Astrocyte (in vitro differentiated cells and primary cell): ENCODE measurements around the gene WNT7A. TPM values are rescaled to one million over a fixed set of nuclear protein-coding genes. Genes with fewer than 3 reads are reported as not detected.

ENCODE experiments used
- DNase-seq: peaks from one replicate; pipeline ENCODE4 v3.0.0-alpha.2; 2010; ENCODE audit warnings: low read depth
- FAIRE-seq: peaks from 2 replicates; lab custom pipeline; 2011; peaks lifted over from hg19 to GRCh38; lab: Jason Lieb, UNC
- H2AFZ ChIP-seq: 2 replicates; pipeline ENCODE4 v1.6.0; 2012; ENCODE audit warnings: low read depth, low read length, inconsistent platforms
- H3K27ac ChIP-seq: 2 replicates; pipeline ENCODE4 v1.5.1; 2011; ENCODE audit warnings: low read depth, low read length, inconsistent platforms
- H3K27me3 ChIP-seq: 2 replicates; pipeline ENCODE4 v1.6.0; 2011; ENCODE audit warnings: low read length, inconsistent platforms; ENCODE audit not compliant: insufficient read depth
- H3K36me3 ChIP-seq: 2 replicates; pipeline ENCODE4 v1.5.1; 2011; ENCODE audit warnings: low read length, inconsistent platforms; ENCODE audit not compliant: insufficient read depth
- H3K4me1 ChIP-seq: 2 replicates; pipeline ENCODE4 v1.5.1; 2011; ENCODE audit warnings: low read length, inconsistent platforms; ENCODE audit not compliant: insufficient read depth
- H3K4me2 ChIP-seq: 2 replicates; pipeline ENCODE4 v1.6.0; 2012; ENCODE audit warnings: low read length, inconsistent platforms
- H3K4me3 ChIP-seq: 2 replicates; pipeline ENCODE4 v1.5.1; 2011; ENCODE audit warnings: low read depth, mild to moderate bottlenecking, low read length, inconsistent platforms; ENCODE audit not compliant: insufficient read depth
- H3K79me2 ChIP-seq: 2 replicates; pipeline ENCODE4 v1.6.0; 2012; ENCODE audit warnings: mild to moderate bottlenecking, low read length, inconsistent platforms; ENCODE audit not compliant: insufficient read depth
- H3K9ac ChIP-seq: 2 replicates; pipeline ENCODE4 v1.6.0; 2012; ENCODE audit warnings: mild to moderate bottlenecking, low read length, inconsistent platforms
- H3K9me3 ChIP-seq: 2 replicates; pipeline ENCODE4 v1.5.1; 2012; ENCODE audit warnings: low read depth, mild to moderate bottlenecking, low read length, inconsistent platforms; ENCODE audit not compliant: insufficient read depth
- H4K20me1 ChIP-seq: 2 replicates; pipeline ENCODE4 v1.6.0; 2012; ENCODE audit warnings: low read length, inconsistent platforms; ENCODE audit not compliant: insufficient read depth
- H3K27ac Mint-ChIP-seq: one replicate; pipeline ENCODE4 v1.8.0; 2021; ENCODE audit warnings: mild to moderate bottlenecking, mixed read lengths; ENCODE audit not compliant: unreplicated experiment
- H3K27me3 Mint-ChIP-seq: one replicate; pipeline ENCODE4 v1.8.0; 2021; ENCODE audit warnings: low read depth, mixed read lengths; ENCODE audit not compliant: unreplicated experiment
- H3K36me3 Mint-ChIP-seq: one replicate; pipeline ENCODE4 v1.8.0; 2021; ENCODE audit warnings: low read depth, mixed read lengths; ENCODE audit not compliant: unreplicated experiment
- H3K4me1 Mint-ChIP-seq: one replicate; pipeline ENCODE4 v1.8.0; 2021; ENCODE audit warnings: low read depth, mixed read lengths; ENCODE audit not compliant: unreplicated experiment
- H3K4me3 Mint-ChIP-seq: one replicate; pipeline ENCODE4 v1.8.0; 2021; ENCODE audit warnings: mild to moderate bottlenecking, moderate library complexity, mixed read lengths; ENCODE audit not compliant: unreplicated experiment
- H3K9me3 Mint-ChIP-seq: one replicate; pipeline ENCODE4 v1.8.0; 2021; ENCODE audit warnings: mild to moderate bottlenecking, mixed read lengths; ENCODE audit not compliant: unreplicated experiment
- EZH2 ChIP-seq: IDR thresholded peaks from 2 replicates; pipeline ENCODE4 v1.6.1; 2012; ENCODE audit warnings: mild to moderate bottlenecking, low read length, inconsistent platforms; ENCODE audit not compliant: insufficient read depth
- total RNA-seq: library from RNA; stranded (reverse); gene quantifications from 2 replicates; pipeline ENCODE4 v1.2.1, GENCODE V29; 2021
- TF ChIP-seq, protein P1 (sequence below): IDR thresholded peaks from 2 replicates; pipeline ENCODE4 v1.5.1; 2011; ENCODE audit warnings: low read depth, mild to moderate bottlenecking, inconsistent platforms, low read length, moderate library complexity; ENCODE audit not compliant: insufficient read depth

The WNT7A gene
- total RNA-seq, 1 donor from 2014 or later = 1.7 TPM

DNA sequence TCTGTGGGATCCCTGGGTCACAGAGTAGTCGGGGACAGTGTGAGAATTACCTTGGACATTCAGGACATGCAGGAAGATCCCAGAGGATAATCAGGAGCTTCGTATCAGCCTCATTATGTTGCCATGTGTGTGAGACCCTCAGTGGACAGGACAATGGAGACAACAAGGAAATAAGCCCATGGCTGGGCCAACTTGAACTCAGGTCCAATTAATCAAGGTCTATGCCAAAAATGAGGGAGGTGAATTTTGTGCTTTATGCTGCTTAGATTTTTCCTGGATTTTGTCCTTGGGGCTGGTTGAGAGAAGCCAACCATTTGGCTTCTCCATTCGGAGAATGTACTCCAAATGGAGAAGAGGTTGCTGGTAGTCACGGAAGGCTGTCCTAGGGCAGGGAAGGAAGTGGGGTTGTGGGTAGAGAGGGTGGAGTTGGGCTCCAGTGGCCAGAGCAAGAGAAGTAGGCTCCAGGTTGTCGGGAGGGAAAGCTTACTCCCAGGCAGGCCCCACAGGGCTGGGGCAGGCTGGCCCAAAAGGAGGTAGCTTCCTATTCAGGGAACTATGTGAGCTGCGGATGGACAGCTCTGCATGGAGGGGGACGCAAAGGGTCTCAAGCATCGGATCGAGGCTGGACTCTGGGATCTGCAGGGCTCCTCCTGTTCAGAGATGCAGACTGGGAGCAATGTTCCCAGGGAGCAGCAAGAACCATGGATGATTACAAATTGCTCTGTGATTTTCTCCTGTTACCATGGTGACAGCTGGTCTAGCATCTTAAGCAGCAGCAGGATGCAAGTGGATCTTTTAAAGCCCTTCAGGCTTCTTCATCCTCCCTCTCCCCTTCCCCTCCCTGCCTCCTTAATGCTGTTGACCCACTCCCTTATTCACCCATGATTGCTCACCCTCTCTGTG is 91.1 kb downstream of the WNT7A start:
- H3K4me2 ChIP-seq = no peak overlapping the region
- H3K9me3 ChIP-seq = no peaks in the 10 kb centered on the region
- no peaks in the 10 kb centered on the region for H3K4me1 ChIP-seq
- no peak overlapping the region for H3K4me3 ChIP-seq
- no peak overlapping the region for H2AFZ ChIP-seq
- Mint-ChIP-seq H3K9me3 (peaks cover 3% of the 10 kb centered on the region), H3K4me1 (no peaks in the 10 kb centered on the region), H3K36me3 (no peaks in the 10 kb centered on the region), H3K27ac (no peak overlapping the region), H3K27me3 (peaks cover 42% of the 10 kb centered on the region), H3K4me3 (no peak overlapping the region)
- H3K79me2 ChIP-seq = no peaks in the 10 kb centered on the region
- TF ChIP-seq, protein P1, sequence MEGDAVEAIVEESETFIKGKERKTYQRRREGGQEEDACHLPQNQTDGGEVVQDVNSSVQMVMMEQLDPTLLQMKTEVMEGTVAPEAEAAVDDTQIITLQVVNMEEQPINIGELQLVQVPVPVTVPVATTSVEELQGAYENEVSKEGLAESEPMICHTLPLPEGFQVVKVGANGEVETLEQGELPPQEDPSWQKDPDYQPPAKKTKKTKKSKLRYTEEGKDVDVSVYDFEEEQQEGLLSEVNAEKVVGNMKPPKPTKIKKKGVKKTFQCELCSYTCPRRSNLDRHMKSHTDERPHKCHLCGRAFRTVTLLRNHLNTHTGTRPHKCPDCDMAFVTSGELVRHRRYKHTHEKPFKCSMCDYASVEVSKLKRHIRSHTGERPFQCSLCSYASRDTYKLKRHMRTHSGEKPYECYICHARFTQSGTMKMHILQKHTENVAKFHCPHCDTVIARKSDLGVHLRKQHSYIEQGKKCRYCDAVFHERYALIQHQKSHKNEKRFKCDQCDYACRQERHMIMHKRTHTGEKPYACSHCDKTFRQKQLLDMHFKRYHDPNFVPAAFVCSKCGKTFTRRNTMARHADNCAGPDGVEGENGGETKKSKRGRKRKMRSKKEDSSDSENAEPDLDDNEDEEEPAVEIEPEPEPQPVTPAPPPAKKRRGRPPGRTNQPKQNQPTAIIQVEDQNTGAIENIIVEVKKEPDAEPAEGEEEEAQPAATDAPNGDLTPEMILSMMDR = no peak
- no peak for TF ChIP-seq EZH2
- FAIRE-seq (no peak), DNase-seq (no peak)
- H3K9ac ChIP-seq = no peak overlapping the region
- no peak overlapping the region for H3K27ac ChIP-seq
- no peaks in the 10 kb centered on the region for H3K36me3 ChIP-seq
- peaks cover 3% of the 10 kb centered on the region for H3K27me3 ChIP-seq
- no peaks in the 10 kb centered on the region for H4K20me1 ChIP-seq

DNA sequence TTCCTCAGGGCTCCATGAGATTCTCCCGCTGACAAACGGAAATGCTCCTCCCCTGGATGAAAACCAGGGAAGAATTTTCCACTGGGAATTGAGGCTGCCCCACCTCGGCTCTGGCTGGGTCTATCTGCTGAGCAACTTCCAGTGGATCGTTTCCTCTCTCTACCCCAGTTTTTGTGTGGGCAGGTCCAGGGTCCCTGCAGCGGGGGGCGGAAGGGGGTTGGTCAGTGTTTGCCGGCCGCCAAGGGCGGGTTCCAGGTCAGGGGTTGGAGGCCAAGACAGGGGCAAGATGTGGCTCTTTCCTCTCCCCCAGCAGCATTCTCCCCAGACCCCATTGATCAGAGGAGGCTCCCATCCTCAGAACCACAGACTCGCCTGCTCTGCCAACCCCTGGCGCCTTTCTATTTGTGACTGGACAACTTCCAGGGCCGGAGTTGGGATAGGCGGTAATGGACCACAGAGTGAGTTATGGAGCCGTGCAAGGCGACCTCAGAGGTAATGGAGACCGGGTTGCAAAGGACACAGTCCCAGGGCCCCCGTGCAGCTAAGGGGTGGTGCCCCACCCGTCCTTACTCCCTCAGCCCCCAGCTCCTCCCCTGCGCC is 92.2 kb downstream of the WNT7A start:
- FAIRE-seq = no peak
- H3K27ac ChIP-seq = no peak overlapping the region
- no peak overlapping the region for H3K4me3 Mint-ChIP-seq
- no peaks in the 10 kb centered on the region for H3K79me2 ChIP-seq
- no peak overlapping the region for H3K9ac ChIP-seq
- H3K36me3 ChIP-seq = no peaks in the 10 kb centered on the region
- H3K4me1 Mint-ChIP-seq = no peaks in the 10 kb centered on the region
- H3K9me3 Mint-ChIP-seq = peaks cover 3% of the 10 kb centered on the region
- TF ChIP-seq EZH2 = no peak
- TF ChIP-seq, protein P1 = no peak
- H3K27ac Mint-ChIP-seq = no peak overlapping the region
- H3K4me3 ChIP-seq = no peak overlapping the region
- no peaks in the 10 kb centered on the region for H3K4me1 ChIP-seq
- peaks cover 39% of the 10 kb centered on the region for H3K27me3 Mint-ChIP-seq
- H3K36me3 Mint-ChIP-seq = no peaks in the 10 kb centered on the region
- no peaks in the 10 kb centered on the region for H4K20me1 ChIP-seq
- no peak overlapping the region for H2AFZ ChIP-seq
- H3K4me2 ChIP-seq = no peak overlapping the region
- peaks cover 7% of the 10 kb centered on the region for H3K27me3 ChIP-seq
- no peaks in the 10 kb centered on the region for H3K9me3 ChIP-seq
- DNase-seq = no peak

DNA sequence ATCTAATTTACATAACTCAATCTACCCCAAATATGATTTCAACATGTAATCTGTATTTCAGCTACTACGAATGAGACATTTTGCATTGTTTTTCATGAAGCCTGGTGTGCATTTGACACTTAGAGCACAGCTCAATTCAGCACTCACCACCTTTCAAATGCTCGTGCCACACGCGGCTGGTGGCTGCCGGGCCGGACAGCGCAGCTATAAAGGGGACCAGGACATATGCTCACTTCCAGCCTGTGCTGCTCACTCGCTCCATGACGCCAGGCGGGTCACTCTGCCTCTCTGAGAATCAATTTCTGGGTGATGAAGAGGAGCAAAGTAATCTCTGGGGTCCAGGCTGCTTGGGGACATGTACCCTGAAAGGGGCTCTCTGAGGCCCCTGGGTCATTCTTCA is 93.1 kb downstream of the WNT7A start:
- Histone ChIP-seq H3K27ac (no peak overlapping the region), H2AFZ (no peak overlapping the region), H4K20me1 (no peaks in the 10 kb centered on the region), H3K9me3 (no peaks in the 10 kb centered on the region), H3K36me3 (no peaks in the 10 kb centered on the region), H3K4me2 (no peak overlapping the region), H3K79me2 (no peaks in the 10 kb centered on the region), H3K4me1 (no peaks in the 10 kb centered on the region), H3K9ac (no peak overlapping the region), H3K4me3 (no peak overlapping the region), H3K27me3 (peaks cover 9% of the 10 kb centered on the region)
- no peak overlapping the region for H3K27ac Mint-ChIP-seq
- TF ChIP-seq, protein P1 = no peak
- no peak for TF ChIP-seq EZH2
- no peak for FAIRE-seq
- H3K4me1 Mint-ChIP-seq = no peaks in the 10 kb centered on the region
- H3K9me3 Mint-ChIP-seq = peaks cover 3% of the 10 kb centered on the region
- no peak for DNase-seq
- H3K27me3 Mint-ChIP-seq = peaks cover 39% of the 10 kb centered on the region
- no peak overlapping the region for H3K4me3 Mint-ChIP-seq
- H3K36me3 Mint-ChIP-seq = no peaks in the 10 kb centered on the region
